GM12872 (cell line): Measurements from ENCODE around the gene ECSCR.

Source experiments
- CTCF ChIP-seq: IDR thresholded peaks from 3 replicates; pipeline ENCODE4 v1.5.1; 2011; ENCODE audit warnings: low read depth, mild to moderate bottlenecking, low read length, moderate library complexity; ENCODE audit not compliant: insufficient read depth

Gene ECSCR

DNA sequence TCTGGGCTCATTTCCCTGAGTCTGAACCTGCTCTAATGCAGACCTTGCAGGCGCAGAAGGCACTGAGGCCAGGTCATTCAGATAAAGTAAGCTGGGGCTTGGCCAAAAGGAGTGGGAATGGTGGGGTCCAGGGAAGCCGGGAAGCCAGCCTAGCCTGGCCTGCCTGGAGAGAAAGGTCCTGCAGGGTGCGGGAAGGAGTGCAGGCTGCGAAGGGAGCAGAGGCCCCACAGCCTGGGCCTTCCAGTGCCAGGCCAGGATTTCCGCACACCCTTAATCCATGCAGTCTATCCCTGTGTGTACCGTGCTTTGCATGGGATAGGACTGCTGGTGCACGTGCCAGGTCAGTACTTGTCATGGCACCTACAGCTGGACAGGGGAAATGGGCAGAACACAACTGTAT is 23.7 kb upstream of the ECSCR start:
- TF ChIP-seq CTCF, result no peak

- no peak for TF ChIP-seq CTCF
Measured at GRCh38 chr5:139482050-139482889, 19.7 kb upstream of the ECSCR start, which contains the start of gene STING1. Gene STING1 (minus strand): TSS chr5:139482758. CDS start chr5:139481704, 1,054 bp downstream.

GRCh38 chr5:139481580-139482049 is 19.1 kb upstream of the ECSCR start:
- TF ChIP-seq CTCF, result 0 out of 3 replicates have a peak, but pooled peaks have one; percentile 23

DNA sequence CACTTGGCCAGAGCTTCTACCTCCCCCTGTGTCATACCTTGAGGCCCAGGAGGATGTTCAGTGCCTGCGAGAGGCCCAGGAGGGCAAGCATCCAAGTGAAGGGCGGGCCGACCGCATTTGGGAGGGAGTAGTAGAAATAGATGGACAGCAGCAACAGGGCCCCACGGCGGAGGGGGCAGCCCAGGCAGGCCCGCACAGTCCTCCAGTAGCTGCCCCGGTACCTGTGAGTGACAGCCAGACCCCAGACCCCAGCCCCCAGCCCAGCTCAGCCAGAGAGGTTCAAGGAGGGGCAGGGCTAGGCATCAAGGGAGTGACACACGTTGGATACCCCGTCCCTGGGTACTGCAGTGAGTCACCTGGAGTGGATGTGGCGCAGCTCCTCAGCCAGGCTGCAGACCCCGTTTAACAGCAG is 18.6 kb upstream of the ECSCR start:
- no peak for TF ChIP-seq CTCF

DNA sequence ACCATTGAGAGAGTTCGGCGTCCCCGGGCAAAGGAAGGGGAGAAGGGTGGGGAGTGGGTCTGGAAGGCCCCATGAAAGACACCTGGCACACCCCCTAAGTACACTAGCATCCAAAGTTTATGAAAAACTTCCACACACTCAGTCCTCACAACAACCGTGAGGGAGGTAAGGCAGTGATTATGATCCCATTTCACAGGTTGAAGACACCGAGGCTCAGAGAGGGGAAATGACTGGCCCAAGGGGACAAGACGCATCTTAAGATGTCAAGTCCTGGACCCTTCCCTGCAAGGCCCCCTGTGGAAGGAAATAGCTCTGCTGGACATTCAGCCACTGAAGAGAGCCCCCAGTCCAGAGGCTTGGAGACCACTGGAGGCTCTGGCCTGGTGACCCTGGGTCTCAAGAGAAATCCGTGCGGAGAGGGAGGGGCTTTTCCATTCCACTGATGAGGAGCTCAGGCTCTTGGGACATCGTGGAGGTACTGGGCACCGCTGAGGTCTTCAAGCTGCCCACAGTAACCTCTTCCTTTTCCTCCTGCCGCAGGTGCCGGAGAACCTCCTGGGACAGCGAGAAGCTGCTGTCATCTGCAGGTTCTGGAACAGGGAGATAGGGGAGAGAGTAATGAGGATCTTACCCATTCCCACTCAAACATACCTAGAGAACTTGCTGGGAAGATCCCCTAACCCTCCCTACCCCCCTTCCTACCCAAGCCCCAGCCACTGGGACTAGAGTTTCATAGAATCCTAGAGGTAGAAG is 13.5 kb upstream of the ECSCR start:
- no peak for TF ChIP-seq CTCF

GRCh38 chr5:139474890-139475791 is 12.6 kb upstream of the ECSCR start:
- TF ChIP-seq CTCF, result no peak
